AG04450 (cell line): ENCODE data around the gene MEI1. TPM values are rescaled to one million over a fixed set of nuclear protein-coding genes. Genes with fewer than 3 reads are reported as not detected.

Experiments used
- CTCF ChIA-PET: fragments of 300-600, 350-600 bp; formaldehyde crosslinking; extraction: SDS; loops from one replicate; lab custom pipeline; 2022; ENCODE audit warnings: antibody characterized with exemption, inconsistent platforms; lab: Charles Lee
- POLR2A ChIA-PET: fragments of 350-600 bp; formaldehyde crosslinking; extraction: SDS; loops from one replicate; lab custom pipeline; 2021; ENCODE audit warnings: antibody characterized with exemption, inconsistent platforms; lab: Yijun Ruan, JAX
- DNase-seq: peaks from one replicate; pipeline ENCODE4 v3.0.0-alpha.2; 2011; ENCODE audit warnings: low read depth, low spot score
- H3K27ac ChIP-seq: one replicate; pipeline ENCODE4 v1.5.1; 2012; ENCODE audit warnings: low read depth, low read length, control low read depth
- H3K27me3 ChIP-seq: one replicate; pipeline ENCODE4 v1.6.0; 2012; ENCODE audit warnings: low read length; ENCODE audit not compliant: control insufficient read depth, insufficient read depth
- H3K4me3 ChIP-seq: 2 replicates; pipeline ENCODE4 v1.5.1; 2011; ENCODE audit warnings: mild to moderate bottlenecking, low read depth, low read length, control low read depth
- H3K9me3 ChIP-seq: 2 replicates; pipeline ENCODE4 v1.5.1; 2012; ENCODE audit warnings: low read length; ENCODE audit not compliant: control insufficient read depth, insufficient read depth
- CTCF ChIP-seq: IDR thresholded peaks from 2 replicates; pipeline ENCODE4 v1.5.1; 2011; ENCODE audit warnings: low read depth, low read length, control low read depth, inconsistent platforms
- polyA plus RNA-seq: library from polyadenylated mRNA; depleted of rRNA; stranded (reverse); fragments of >200 nt; gene quantifications from 2 replicates; pipeline ENCODE4 v1.2.3, GENCODE V29; 2011

The MEI1 gene
- polyA plus RNA-seq, 1 experiment, result 0.22 TPM

GRCh38 chr22:41842996-41843970, 144.0 kb downstream of the MEI1 start:
- no peak overlapping the region for H3K27ac ChIP-seq
- no peak for DNase-seq
- ChIA-PET CTCF (interaction anchor here (1.7 kb wide), 1 partner anchor 97 kb away, joined by 4 read pairs; no protein-coding TSS in a partner anchor), POLR2A (interaction anchor here (0.6 to 0.7 kb wide), 2 partner anchors 43 to 74 kb away, joined by 3 to 4 read pairs; partner anchors contain the start of gene CCDC134)
- H3K4me3 ChIP-seq, result no peak overlapping the region
- no peaks in the 10 kb centered on the region for H3K27me3 ChIP-seq
- no peaks in the 10 kb centered on the region for H3K9me3 ChIP-seq
- TF ChIP-seq CTCF, result no peak

DNA sequence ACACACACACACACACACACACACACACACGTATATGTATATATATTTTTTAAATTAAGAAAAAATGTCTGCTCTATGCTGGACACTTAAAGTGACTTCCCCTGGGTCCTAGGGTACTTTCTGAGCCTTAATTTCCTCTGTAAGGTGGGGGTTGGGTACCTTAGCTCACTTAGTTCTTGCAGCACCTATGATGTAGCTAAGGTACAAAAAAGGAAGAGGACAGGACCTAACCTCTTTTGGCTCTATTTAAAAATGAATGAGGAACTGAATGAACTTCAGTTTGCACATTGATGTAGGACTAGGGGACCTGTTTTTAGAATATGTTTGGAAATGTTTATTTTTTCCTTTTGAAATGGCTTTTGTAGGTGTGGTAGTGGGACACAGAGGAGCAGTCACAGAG, 144.7 kb downstream of the MEI1 start:
- Histone ChIP-seq H3K4me3 (no peak overlapping the region), H3K9me3 (no peaks in the 10 kb centered on the region), H3K27ac (no peak overlapping the region), H3K27me3 (no peaks in the 10 kb centered on the region)
- CTCF ChIA-PET, result interaction anchor here (1.7 kb wide), 1 partner anchor 97 kb away, joined by 4 read pairs; no protein-coding TSS in a partner anchor
- POLR2A ChIA-PET, result no interaction called here
- no peak for TF ChIP-seq CTCF
- no peak for DNase-seq

DNA sequence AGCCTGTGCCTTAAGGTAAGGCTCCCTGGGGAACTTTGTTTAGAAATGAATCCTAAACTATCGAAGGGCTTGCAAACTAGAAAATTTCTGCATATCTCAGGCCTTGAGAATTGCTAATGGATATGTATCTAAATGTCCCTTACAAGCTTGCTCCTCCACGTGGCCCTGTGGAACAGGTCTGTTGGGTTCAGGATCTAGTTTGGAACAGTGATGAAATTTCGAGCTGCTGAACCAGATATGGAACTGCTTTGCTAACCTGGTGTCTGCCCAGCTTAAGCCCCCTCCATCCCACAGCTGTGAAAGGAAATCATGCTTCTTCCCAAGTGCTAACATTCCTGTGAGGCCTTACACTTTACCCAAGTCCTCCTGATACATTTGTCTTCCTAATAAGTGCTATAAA, 145.2 kb downstream of the MEI1 start:
- H3K27me3 ChIP-seq, result no peaks in the 10 kb centered on the region
- DNase-seq, result no peak
- CTCF ChIA-PET, result interaction anchor here (1.7 kb wide), 1 partner anchor 98 kb away, joined by 4 read pairs; no protein-coding TSS in a partner anchor
- H3K27ac ChIP-seq, result no peak overlapping the region
- POLR2A ChIA-PET, result no interaction called here
- H3K9me3 ChIP-seq, result no peaks in the 10 kb centered on the region
- no peak overlapping the region for H3K4me3 ChIP-seq
- no peak for TF ChIP-seq CTCF

GRCh38 chr22:41845380-41846267, 146.3 kb downstream of the MEI1 start:
- DNase-seq, result no peak
- ChIA-PET POLR2A (no interaction called here), CTCF (no interaction called here)
- H3K9me3 ChIP-seq, result no peaks in the 10 kb centered on the region
- no peak overlapping the region for H3K4me3 ChIP-seq
- H3K27me3 ChIP-seq, result no peaks in the 10 kb centered on the region
- no peak for TF ChIP-seq CTCF
- no peak overlapping the region for H3K27ac ChIP-seq
